Measurements from ENCODE around the gene ELOVL7. TPM values are rescaled to one million over a fixed set of nuclear protein-coding genes. Genes with fewer than 3 reads are reported as not detected.

The ELOVL7 gene
- total and polyA plus RNA-seq, 4 donors: 0.21 to 2.3 (median 0.76) TPM

GRCh38 chr5:60806591-60807243 lies 37.4 kb downstream of the ELOVL7 start:
- Histone ChIP-seq H3K4me3 (ENCODE audit: low read depth in 1 of 3, low read length in 3 of 3) (no peak overlapping the region), H3K9ac (ENCODE audit: low read depth in 1 of 2, low read length in 2 of 2) (no peak overlapping the region), H3K9me3 (ENCODE audit: control insufficient read depth in 4 of 4, low read length in 3 of 4) (no peaks in the 10 kb centered on the region), H3K4me1 (ENCODE audit: control insufficient read depth in 4 of 4, insufficient read depth in 4 of 4, low read length in 3 of 4) (no peaks in the 10 kb centered on the region), H3K27ac (ENCODE audit: low read depth in 1 of 2, low read length in 2 of 2) (no peak overlapping the region), H3K36me3 (ENCODE audit: control insufficient read depth in 4 of 4, insufficient read depth in 3 of 4, low read depth in 1 of 4, low read length in 3 of 4) (no peaks in the 10 kb centered on the region), H3K27me3 (ENCODE audit: control insufficient read depth in 4 of 4, insufficient read depth in 4 of 4, low read length in 3 of 4) (no peaks in the 10 kb centered on the region)
- TF ChIP-seq FOXA1 (IDR thresholded peaks at IDR 0.05): no peak
- no peak for TF ChIP-seq GABPA (IDR thresholded peaks at IDR 0.05 in 1 of 2, conservative IDR thresholded peaks at IDR 0.05 in 1 of 2)
- TF ChIP-seq FOXA2 (IDR thresholded peaks at IDR 0.05): no peak
- no peak for TF ChIP-seq RXRA (IDR thresholded peaks at IDR 0.05)
- TF ChIP-seq ZBTB33 (IDR thresholded peaks at IDR 0.05): no peak
- TF ChIP-seq HNF4G (IDR thresholded peaks at IDR 0.05): no peak
- no peak for TF ChIP-seq SP1 (IDR thresholded peaks at IDR 0.05)
- TF ChIP-seq YY1 (IDR thresholded peaks at IDR 0.05): no peak
- TF ChIP-seq, protein P1, sequence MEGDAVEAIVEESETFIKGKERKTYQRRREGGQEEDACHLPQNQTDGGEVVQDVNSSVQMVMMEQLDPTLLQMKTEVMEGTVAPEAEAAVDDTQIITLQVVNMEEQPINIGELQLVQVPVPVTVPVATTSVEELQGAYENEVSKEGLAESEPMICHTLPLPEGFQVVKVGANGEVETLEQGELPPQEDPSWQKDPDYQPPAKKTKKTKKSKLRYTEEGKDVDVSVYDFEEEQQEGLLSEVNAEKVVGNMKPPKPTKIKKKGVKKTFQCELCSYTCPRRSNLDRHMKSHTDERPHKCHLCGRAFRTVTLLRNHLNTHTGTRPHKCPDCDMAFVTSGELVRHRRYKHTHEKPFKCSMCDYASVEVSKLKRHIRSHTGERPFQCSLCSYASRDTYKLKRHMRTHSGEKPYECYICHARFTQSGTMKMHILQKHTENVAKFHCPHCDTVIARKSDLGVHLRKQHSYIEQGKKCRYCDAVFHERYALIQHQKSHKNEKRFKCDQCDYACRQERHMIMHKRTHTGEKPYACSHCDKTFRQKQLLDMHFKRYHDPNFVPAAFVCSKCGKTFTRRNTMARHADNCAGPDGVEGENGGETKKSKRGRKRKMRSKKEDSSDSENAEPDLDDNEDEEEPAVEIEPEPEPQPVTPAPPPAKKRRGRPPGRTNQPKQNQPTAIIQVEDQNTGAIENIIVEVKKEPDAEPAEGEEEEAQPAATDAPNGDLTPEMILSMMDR (IDR thresholded peaks at IDR 0.05; ENCODE audit: low read depth, low read length, missing input control): no peak
- TF ChIP-seq NR2F2 (IDR thresholded peaks at IDR 0.05): no peak
- 69% methylated on average over 5 of the region's 5 CpGs for WGBS
- DNase-seq (ENCODE audit: low spot score): no peak

DNA sequence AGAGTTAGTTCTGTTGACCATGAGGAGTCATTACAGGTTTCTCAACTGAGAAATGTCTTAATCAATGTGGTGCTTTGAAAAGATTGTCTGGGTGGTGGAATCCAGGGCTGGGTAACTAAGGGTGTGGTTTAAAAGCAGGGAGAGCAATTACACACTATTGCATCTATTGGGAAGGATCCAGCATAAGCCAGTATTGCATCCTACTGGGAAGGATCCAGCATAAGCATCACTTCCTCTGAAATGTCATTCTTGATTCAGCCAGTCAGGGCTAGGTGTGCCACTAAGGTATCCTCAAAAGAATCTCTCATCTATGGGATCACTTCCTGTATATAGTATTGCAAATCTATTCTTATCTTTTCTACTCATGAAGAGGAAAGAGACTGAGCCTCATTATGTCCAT lies 38.6 kb downstream of the ELOVL7 start:
- DNase-seq (ENCODE audit: low spot score): no peak
- no peaks in the 10 kb centered on the region for H3K9me3 ChIP-seq (ENCODE audit: control insufficient read depth in 4 of 4, low read length in 3 of 4)
- H3K27ac ChIP-seq (ENCODE audit: low read depth in 1 of 2, low read length in 2 of 2): no peak overlapping the region
- no peaks in the 10 kb centered on the region for H3K27me3 ChIP-seq (ENCODE audit: control insufficient read depth in 4 of 4, insufficient read depth in 4 of 4, low read length in 3 of 4)
- H3K4me3 ChIP-seq (ENCODE audit: low read depth in 1 of 3, low read length in 3 of 3): no peak overlapping the region
- no peak for TF ChIP-seq HNF4G (IDR thresholded peaks at IDR 0.05)
- no peak for TF ChIP-seq ZBTB33 (IDR thresholded peaks at IDR 0.05)
- no peak for TF ChIP-seq EGR1 (IDR thresholded peaks at IDR 0.05; ENCODE audit: low read depth in 2 of 2)
- no peak for TF ChIP-seq FOXA2 (IDR thresholded peaks at IDR 0.05)
- no peaks in the 10 kb centered on the region for H3K36me3 ChIP-seq (ENCODE audit: control insufficient read depth in 4 of 4, insufficient read depth in 3 of 4, low read depth in 1 of 4, low read length in 3 of 4)
- H3K4me1 ChIP-seq (ENCODE audit: control insufficient read depth in 4 of 4, insufficient read depth in 4 of 4, low read length in 3 of 4): no peaks in the 10 kb centered on the region
- no peak overlapping the region for H3K9ac ChIP-seq (ENCODE audit: low read depth in 1 of 2, low read length in 2 of 2)

DNA sequence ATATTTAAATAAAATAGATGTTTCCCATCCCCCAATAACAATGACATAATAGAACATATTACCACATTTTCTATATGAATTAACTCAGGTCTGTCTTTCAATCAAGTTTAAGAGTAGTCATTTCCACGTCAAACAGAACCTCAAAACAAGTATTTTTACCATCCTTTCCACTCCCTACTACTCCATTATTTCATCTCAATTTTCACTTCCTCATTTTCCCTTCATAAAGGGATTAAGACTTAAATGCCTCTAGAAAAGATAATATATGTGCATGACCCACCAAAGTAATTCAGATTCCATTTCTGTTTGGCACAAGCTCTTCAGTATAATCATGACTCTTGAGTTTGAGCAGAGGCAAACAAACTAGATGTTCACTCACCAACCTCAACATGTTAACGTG lies 40.4 kb downstream of the ELOVL7 start:
- no peak overlapping the region for H3K9ac ChIP-seq (ENCODE audit: low read depth in 1 of 2, low read length in 2 of 2)
- H3K4me3 ChIP-seq (ENCODE audit: low read depth in 1 of 3, low read length in 3 of 3): no peak overlapping the region
- no peaks in the 10 kb centered on the region for H3K9me3 ChIP-seq (ENCODE audit: control insufficient read depth in 4 of 4, low read length in 3 of 4)
- H3K36me3 ChIP-seq (ENCODE audit: control insufficient read depth in 4 of 4, insufficient read depth in 3 of 4, low read depth in 1 of 4, low read length in 3 of 4): no peaks in the 10 kb centered on the region
- WGBS: 81% methylated on average over 2 of the region's 2 CpGs
- no peak for DNase-seq (ENCODE audit: low spot score)
- no peaks in the 10 kb centered on the region for H3K27me3 ChIP-seq (ENCODE audit: control insufficient read depth in 4 of 4, insufficient read depth in 4 of 4, low read length in 3 of 4)
- H3K4me1 ChIP-seq (ENCODE audit: control insufficient read depth in 4 of 4, insufficient read depth in 4 of 4, low read length in 3 of 4): no peaks in the 10 kb centered on the region
- no peak overlapping the region for H3K27ac ChIP-seq (ENCODE audit: low read depth in 1 of 2, low read length in 2 of 2)
- TF ChIP-seq, protein P1 (IDR thresholded peaks at IDR 0.05; ENCODE audit: low read depth, low read length, missing input control): no peak
- TF ChIP-seq SP1 (IDR thresholded peaks at IDR 0.05) (no peak), NR2F2 (IDR thresholded peaks at IDR 0.05) (no peak), HNF4A (conservative IDR thresholded peaks at IDR 0.05) (no peak), EGR1 (IDR thresholded peaks at IDR 0.05; ENCODE audit: low read depth in 2 of 2) (no peak)
- TF ChIP-seq, protein P2, sequence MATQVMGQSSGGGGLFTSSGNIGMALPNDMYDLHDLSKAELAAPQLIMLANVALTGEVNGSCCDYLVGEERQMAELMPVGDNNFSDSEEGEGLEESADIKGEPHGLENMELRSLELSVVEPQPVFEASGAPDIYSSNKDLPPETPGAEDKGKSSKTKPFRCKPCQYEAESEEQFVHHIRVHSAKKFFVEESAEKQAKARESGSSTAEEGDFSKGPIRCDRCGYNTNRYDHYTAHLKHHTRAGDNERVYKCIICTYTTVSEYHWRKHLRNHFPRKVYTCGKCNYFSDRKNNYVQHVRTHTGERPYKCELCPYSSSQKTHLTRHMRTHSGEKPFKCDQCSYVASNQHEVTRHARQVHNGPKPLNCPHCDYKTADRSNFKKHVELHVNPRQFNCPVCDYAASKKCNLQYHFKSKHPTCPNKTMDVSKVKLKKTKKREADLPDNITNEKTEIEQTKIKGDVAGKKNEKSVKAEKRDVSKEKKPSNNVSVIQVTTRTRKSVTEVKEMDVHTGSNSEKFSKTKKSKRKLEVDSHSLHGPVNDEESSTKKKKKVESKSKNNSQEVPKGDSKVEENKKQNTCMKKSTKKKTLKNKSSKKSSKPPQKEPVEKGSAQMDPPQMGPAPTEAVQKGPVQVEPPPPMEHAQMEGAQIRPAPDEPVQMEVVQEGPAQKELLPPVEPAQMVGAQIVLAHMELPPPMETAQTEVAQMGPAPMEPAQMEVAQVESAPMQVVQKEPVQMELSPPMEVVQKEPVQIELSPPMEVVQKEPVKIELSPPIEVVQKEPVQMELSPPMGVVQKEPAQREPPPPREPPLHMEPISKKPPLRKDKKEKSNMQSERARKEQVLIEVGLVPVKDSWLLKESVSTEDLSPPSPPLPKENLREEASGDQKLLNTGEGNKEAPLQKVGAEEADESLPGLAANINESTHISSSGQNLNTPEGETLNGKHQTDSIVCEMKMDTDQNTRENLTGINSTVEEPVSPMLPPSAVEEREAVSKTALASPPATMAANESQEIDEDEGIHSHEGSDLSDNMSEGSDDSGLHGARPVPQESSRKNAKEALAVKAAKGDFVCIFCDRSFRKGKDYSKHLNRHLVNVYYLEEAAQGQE (IDR thresholded peaks at IDR 0.05): no peak
- TF ChIP-seq, protein P3, sequence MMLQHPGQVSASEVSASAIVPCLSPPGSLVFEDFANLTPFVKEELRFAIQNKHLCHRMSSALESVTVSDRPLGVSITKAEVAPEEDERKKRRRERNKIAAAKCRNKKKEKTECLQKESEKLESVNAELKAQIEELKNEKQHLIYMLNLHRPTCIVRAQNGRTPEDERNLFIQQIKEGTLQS (IDR thresholded peaks at IDR 0.05): no peak
